Stimulated activated CD4-positive, alpha-beta T cell treated with anti-CD3 and anti-CD28 coated beads, TNF-alpha, amount 100 ng/mL, for 24 hours (primary cell): ENCODE data around the gene EXD3.

Experiments used
- DNase-seq, 3 experiments: peaks; one replicate each; pipeline ENCODE4 v3.0.0-alpha.2; 2020; ENCODE audit warnings: low read depth in 3 of 3

The EXD3 gene

DNA sequence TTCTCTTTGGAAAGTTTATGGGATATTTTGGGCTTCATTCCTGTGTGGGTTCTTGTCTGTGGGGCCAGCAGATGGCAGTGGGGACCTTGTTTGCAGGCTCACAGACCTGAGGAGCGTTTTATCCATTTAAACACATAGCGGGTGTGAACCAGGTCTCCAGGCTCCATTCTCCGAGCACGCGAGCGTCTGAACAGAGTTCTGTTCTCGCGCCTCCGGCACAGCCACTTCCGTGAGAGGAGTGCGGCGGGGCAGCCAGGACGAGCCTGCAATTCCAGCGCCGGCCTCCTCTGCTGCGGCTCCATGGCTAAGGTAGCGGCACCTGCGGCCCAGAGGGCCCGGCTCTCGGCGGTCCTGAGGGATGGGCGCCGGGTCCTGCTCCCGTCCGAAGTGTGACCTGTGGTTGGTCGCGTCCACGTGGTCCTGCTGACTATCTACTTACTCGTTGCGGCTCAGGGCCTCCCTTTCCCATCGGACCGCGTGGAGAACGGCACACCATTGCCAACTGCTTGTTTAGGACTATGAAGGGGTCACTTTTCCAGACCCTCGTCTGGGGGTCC is 128.2 kb downstream of the EXD3 start:
- no peak for DNase-seq

DNA sequence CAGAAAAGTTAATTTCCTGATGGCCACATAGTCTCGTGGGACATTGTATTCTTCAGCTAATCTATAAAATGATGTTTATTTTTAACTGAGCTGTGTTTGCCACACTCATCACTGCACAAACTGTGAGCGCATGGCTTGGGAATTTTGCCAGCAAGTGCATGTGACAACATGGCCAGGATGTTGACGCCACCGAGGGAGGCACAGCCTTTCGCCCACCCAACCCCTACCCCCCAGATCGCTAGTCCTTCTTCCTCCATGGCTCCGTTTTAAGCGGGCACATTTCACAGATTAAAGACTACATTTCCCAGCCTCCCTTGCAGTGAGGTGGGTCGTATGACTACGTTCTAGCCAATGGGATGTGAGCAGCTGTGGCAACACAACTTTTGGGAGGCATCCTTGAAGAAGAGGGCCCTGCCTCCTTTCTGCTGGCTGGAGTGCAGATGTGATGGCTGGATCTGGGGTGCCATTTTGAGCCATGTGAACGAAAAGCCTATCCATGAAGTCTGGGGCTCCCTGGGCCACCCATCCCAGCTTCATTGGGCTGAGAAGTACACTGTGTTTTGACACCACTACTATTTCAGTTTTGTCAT is 128.8 kb downstream of the EXD3 start:
- DNase-seq = no peak

- DNase-seq = no peak
These were observed 129.4 kb downstream of the EXD3 start for GRCh38 chr9:137293482-137294090.

GRCh38 chr9:137293094-137293481 is 129.9 kb downstream of the EXD3 start:
- no peak for DNase-seq

DNA sequence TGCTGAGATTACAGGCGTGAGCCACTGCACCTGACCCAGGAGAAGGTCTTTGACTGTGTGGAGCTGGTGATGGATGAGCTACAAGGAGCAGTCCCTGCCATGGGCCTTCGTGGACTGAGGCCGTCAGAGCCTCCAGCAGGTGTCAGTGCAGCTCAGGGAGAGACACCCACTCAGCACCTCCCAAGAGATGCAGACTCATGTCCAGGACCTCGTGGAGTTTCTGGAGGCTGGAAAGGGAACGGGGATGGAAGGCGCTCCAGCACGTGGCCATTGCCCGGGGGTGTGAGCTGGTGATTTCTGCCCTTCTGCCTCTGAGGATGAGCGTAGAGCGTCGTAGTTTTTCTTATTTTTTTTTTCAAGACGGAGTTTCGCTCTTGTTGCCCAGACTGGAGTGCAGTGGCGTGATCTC is 136.0 kb downstream of the EXD3 start:
- DNase-seq = no peak

DNA sequence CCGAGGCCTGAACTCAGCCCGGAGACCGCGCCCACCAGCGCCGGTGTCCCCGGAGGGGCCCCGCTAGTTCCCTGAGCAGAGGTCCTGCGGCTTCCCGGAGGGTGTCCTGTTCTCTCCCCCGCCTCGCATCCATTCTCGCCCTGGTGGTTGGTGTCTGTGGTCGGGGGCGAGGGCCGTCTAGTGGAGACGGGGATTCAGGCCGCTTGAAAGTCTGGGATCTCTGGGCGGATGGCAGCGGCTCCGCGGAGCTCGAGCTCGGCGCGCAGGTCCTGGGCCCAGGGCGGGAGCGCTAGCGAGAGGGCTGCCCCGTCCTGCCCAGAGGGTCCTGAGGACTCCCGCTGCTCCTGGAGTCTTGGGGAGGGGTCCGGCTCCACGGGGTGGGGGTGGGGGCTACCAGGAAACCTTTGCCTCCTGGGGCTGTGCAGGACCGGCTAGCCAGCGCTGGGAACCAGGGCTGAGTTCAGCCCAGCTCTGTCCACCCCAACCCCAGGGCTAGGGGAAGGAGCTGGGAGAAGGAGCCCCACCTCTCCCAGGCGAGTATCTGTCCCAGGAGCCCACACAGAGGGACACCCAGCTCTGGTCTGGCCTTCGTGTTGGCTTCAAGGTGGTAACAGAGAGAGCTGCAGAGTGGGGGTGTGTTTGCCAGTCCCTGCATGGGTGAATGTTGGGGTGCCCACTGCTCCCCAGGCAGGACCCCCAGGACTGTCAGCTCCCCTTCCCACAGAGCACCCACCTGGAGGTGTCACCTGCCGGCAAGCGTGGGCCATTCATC is 141.4 kb downstream of the EXD3 start:
- DNase-seq = no peak

- no peak for DNase-seq
These were observed 142.3 kb downstream of the EXD3 start for GRCh38 chr9:137280474-137281344.

- DNase-seq = no peak
These were observed 143.1 kb downstream of the EXD3 start for GRCh38 chr9:137279741-137280473.

DNA sequence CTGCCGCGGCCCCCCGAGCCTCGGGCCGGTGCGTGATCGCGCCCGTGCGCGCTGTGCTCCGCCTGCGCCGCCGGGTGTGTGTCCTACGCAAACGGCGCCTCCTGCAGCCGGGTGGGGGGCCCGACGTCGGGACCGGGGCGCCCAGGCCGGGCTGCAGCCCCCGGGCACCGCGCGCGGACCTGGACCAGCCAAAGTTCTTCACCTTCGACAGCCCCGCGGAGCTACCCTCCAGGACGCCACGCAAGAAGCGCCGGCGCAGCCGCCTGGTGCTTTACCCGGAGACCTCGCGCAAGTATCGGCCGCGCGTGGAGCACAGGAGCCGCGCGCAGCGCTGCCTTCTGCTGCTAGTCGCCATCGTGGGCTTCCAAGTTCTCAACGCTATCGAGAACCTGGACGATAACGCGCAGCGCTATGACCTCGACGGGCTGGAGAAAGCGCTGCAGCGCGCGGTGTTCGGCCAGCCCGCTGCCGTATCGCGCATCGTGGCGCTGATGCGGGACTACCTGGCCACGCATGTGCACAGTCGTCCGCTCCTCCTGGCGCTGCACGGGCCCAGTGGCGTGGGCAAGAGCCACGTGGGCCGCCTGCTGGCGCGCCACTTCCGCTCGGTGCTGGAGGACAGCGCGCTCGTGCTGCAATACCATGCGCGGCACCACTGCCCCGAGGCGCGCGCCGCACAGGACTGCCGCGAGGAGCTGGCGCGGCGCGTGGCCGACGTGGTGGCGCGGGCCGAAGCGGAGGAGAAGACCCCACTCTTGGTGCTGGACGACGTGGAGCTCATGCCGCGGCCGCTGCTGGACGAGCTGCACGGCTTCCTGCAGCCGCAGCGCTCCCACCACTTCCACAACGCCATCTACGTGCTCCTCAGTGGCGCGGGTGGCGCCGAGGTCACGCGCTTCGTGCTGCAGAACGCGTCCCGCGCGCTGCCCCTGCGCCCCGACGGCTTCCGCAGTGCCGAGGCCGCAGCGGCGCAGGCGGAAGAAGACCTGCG is 143.9 kb downstream of the EXD3 start:
- DNase-seq = no peak

DNA sequence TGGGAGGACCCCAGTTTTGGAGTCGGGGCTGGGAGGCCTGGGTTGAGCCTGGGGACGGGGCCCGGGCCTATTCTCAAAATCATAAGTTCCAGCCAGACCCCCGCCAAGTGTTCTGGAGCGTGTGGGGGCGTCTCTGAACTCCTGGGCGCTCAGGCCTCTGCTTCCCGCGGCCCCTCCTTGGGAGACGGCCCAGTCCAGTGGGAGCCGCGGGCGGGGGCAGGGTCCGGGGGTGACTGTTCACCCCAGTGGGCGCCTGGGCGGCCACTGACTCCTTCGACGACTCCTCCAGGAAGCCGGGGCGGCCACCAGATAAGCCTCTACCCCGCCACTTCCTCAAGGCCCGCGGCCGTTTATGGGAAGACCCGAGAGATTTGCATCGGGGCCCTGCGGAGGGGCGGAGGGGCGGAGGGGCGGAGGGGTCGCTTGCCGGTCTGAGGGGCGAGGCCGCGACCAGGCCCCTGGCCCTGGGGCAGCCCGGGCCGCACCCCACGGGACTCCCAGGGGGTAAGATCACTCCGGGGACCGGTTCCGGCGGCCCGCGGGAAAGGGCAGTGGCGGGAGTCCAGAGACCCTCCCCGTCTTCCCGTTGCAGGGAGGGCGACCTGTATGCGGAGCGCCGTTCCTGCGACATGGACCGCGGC is 144.8 kb downstream of the EXD3 start:
- no peak for DNase-seq

GRCh38 chr9:137277329-137278041 is 145.5 kb downstream of the EXD3 start, which contains the start of gene TOR4A:
TSS of gene TOR4A (plus strand) at chr9:137277726. CDS start at chr9:137278690, 964 bp downstream.
- DNase-seq = peak in 1 of 3 experiments; percentile 44

DNA sequence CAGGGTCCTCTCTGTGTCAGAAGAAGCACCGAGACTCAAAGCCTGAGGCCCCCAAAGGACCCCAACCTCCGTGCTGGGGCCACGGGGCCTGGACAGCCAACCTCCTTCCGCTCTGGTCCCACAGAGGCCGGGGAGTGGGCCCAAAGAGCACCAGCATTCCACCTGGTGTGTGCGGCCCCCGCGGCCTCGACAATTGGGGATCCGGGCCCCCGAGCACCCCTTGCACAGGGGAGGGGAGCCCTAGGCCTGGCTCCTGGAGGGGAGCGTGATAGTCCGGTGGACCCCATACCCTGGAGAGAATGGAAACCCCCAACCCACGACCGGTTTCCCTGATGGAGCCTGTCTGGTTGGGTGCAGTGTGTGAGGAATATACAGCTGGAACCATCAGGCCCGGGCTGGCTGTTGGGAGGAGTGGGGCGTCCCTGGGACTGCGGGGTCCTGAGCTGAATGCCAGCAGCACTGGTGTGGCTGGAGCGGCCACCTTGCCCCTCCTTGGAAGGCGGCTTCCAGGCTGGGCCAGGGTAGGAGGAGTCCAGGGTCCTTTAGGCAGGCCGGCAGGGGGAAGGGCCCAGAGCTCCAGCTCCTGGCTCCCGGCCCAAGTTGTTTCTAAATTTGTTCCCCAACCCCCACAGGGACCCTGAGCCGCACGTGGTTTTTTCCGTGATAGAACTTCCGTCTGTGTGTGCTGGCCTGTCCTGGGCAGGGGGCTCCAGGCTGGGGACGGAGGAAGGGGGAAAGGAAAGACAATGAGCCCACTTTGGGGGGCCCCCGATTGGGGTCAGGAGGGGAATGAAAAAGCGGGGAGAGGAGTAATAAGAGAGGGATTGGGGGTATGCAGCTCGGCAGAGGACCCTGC is 146.3 kb downstream of the EXD3 start:
- DNase-seq = no peak

GRCh38 chr9:137275588-137276472 is 147.1 kb downstream of the EXD3 start:
- no peak for DNase-seq

DNA sequence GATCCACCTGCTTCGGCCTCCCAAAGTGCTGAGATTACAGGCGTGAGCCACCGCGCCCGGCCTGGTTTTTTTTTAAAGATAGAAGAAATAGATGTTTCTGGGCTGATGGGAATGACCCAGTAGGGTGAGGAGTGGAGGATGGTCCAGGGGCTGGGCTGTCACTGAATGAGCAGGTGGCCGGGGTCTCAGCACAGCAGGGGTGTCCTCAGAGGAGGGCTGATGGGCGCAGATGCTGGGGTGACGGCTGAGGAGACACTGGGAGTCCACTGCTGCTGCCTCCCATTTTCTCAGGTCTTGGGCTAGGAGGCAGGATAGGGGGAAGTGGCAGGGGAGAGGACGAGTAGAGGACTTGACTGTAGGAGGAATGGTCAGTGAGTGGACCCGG is 147.8 kb downstream of the EXD3 start:
- no peak for DNase-seq

GRCh38 chr9:137273611-137274320 is 149.2 kb downstream of the EXD3 start:
- no peak for DNase-seq

DNA sequence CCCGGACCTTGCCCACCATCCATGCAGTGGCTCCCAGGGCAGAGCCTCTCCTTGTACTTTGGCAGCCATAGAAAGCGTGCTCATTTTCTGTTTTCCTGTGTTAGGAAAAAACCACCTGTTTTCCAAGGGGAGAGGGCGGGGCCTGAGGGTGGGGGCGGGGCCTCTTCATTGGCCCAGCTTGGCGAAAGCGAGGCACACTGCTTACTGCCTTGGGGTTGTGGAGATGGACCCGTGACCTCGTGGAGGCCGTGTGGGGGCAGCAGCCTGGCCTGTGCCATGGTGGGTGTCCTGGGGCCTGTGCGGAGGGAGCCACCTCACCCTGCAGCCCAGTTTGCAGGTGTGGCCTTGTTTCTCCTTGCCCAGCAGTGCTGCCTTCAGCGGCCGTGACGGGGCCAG is 149.9 kb downstream of the EXD3 start:
- DNase-seq = no peak
